SK-N-SH (cell line): ENCODE data around the gene STX5.

Experiments
- CTCF ChIP-seq: fragments of 200-600 bp; sonication (generic); IDR thresholded peaks from 2 replicates; pipeline ENCODE4 v1.6.1; 2017; ENCODE audit warnings: antibody characterized with exemption, mild to moderate bottlenecking, moderate library complexity
- JUND ChIP-seq: IDR thresholded peaks from 2 replicates; pipeline ENCODE4 v1.4.0; 2012
- YY1 ChIP-seq: IDR thresholded peaks from 2 replicates; pipeline ENCODE4 v1.4.0; 2012; ENCODE audit warnings: low read depth, mild to moderate bottlenecking
- TF ChIP-seq, protein P1 (sequence below): fragments of 150-350 bp; IDR thresholded peaks from 2 replicates; pipeline ENCODE4 v1.6.1; 2017; ENCODE audit warnings: antibody characterized with exemption, low read length, low read depth, borderline replicate concordance
- TF ChIP-seq, protein P2 (sequence below): IDR thresholded peaks from 2 replicates; pipeline ENCODE4 v1.4.0; 2012; ENCODE audit warnings: low read depth, borderline replicate concordance
- TF ChIP-seq, protein P3 (sequence below): IDR thresholded peaks from 2 replicates; pipeline ENCODE4 v1.4.0; 2012; ENCODE audit warnings: low read depth

DNA sequence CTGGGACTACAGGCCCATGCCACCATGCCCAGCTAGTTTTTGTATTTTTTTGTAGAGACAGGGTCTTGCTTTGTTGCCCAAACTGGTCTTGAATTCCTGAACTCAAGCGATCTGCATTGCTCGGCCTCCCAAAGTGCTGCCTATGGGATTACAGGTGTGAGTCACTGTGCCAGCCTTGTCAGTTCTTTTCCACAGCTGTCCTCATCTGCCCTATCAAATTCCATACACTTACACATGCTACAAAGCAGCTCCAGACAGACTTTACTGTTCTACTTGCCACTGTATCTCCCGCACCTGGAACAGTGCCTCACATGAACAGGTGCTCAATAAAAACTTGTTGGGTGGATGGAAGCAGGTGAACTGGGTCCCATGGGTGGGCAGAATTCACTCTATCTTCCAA, 8.2 kb downstream of the STX5 start:
- TF ChIP-seq CTCF (no peak), JUND (no peak), YY1 (no peak)
- TF ChIP-seq, protein P1, sequence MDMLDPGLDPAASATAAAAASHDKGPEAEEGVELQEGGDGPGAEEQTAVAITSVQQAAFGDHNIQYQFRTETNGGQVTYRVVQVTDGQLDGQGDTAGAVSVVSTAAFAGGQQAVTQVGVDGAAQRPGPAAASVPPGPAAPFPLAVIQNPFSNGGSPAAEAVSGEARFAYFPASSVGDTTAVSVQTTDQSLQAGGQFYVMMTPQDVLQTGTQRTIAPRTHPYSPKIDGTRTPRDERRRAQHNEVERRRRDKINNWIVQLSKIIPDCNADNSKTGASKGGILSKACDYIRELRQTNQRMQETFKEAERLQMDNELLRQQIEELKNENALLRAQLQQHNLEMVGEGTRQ = no peak
- TF ChIP-seq, protein P2, sequence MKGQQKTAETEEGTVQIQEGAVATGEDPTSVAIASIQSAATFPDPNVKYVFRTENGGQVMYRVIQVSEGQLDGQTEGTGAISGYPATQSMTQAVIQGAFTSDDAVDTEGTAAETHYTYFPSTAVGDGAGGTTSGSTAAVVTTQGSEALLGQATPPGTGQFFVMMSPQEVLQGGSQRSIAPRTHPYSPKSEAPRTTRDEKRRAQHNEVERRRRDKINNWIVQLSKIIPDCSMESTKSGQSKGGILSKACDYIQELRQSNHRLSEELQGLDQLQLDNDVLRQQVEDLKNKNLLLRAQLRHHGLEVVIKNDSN = no peak
- TF ChIP-seq, protein P3, sequence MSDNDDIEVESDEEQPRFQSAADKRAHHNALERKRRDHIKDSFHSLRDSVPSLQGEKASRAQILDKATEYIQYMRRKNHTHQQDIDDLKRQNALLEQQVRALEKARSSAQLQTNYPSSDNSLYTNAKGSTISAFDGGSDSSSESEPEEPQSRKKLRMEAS = no peak
